GM12878 (cell line): ENCODE data around the gene POU6F2. TPM values are rescaled to one million over a fixed set of nuclear protein-coding genes. Genes with fewer than 3 reads are reported as not detected.

Experiments
- ATAC-seq: fragments of 200-7000 bp; cut with Tn5 transposase; 3 replicates; pipeline ENCODE4 v1.9.1; 2020; ENCODE audit warnings: mild to moderate bottlenecking, moderate library complexity
- BruUV-seq: library from RNA; stranded (reverse); fragments of 400-500 nt; replicated peaks from 2 replicates; lab custom pipeline; 2021; lab: Mats Ljungman, UMichigan
- CTCF ChIA-PET: fragments of 300-600 bp; sonication (Branson Sonifier 250); formaldehyde crosslinking; extraction: SDS; loops from one replicate; lab custom pipeline; 2021; ENCODE audit warnings: inconsistent platforms; lab: Yijun Ruan, JAX
- POLR2A ChIA-PET: fragments of 350-600 bp; formaldehyde crosslinking; extraction: SDS; loops from one replicate; lab custom pipeline; 2021; ENCODE audit warnings: inconsistent platforms; lab: Charles Lee
- RAD21 ChIA-PET: fragments of 300-600 bp; sonication (Branson Sonifier 250); formaldehyde crosslinking; loops from one replicate; lab custom pipeline; 2023; ENCODE audit warnings: antibody characterized with exemption; ENCODE audit not compliant: unreplicated experiment; lab: Charles Lee
- SMC1A ChIA-PET: fragments of 300-600 bp; sonication (Branson Sonifier 250); formaldehyde crosslinking; loops from one replicate; lab custom pipeline; 2023; ENCODE audit not compliant: unreplicated experiment, uncharacterized antibody; lab: Charles Lee
- DNase-seq: peaks from one replicate; pipeline ENCODE4 v3.0.0-alpha.2; 2011; ENCODE audit warnings: low read depth, low spot score
- FAIRE-seq: peaks from 3 replicates; lab custom pipeline; 2011; peaks lifted over from hg19 to GRCh38; lab: Jason Lieb, UNC
- H2AFZ ChIP-seq: 2 replicates; pipeline ENCODE4 v1.6.0; 2011; ENCODE audit warnings: low read depth, low read length, control low read depth; ENCODE audit not compliant: control insufficient read depth
- H3K27ac ChIP-seq: 2 replicates; pipeline ENCODE4 v1.5.1; 2011; ENCODE audit warnings: control low read depth; ENCODE audit not compliant: control insufficient read depth, insufficient read depth
- H3K27me3 ChIP-seq, 2 experiments: replicated peaks in 1 of 2; 2 replicates each; pipeline versions ENCODE4 v1.6.0 to v1.6.1; 2011; ENCODE audit warnings: low read length in 1 of 2; ENCODE audit not compliant: control insufficient read depth in 2 of 2, insufficient read depth in 2 of 2
- H3K36me3 ChIP-seq, 2 experiments: 2 replicates each; pipeline ENCODE4 v1.5.1; 2011; ENCODE audit warnings: low read length in 1 of 2; ENCODE audit not compliant: control insufficient read depth in 2 of 2, insufficient read depth in 2 of 2
- H3K4me1 ChIP-seq: 2 replicates; pipeline ENCODE4 v1.6.1; 2011; ENCODE audit warnings: mild to moderate bottlenecking, low read length, moderate library complexity, mixed read lengths; ENCODE audit not compliant: control insufficient read depth, insufficient read depth
- H3K4me2 ChIP-seq: 2 replicates; pipeline ENCODE4 v1.6.0; 2011; ENCODE audit warnings: control low read depth; ENCODE audit not compliant: control insufficient read depth, insufficient read depth
- H3K4me3 ChIP-seq: fragments of 200-600 bp; sonication (generic); 2 replicates; pipeline ENCODE4 v1.5.1; 2016
- H3K79me2 ChIP-seq: 2 replicates; pipeline ENCODE4 v1.6.0; 2011; ENCODE audit warnings: low read length; ENCODE audit not compliant: control insufficient read depth, insufficient read depth
- H3K9ac ChIP-seq: 2 replicates; pipeline ENCODE4 v1.8.0; 2011; ENCODE audit warnings: low read length, control low read depth, mixed read lengths; ENCODE audit not compliant: control insufficient read depth, insufficient read depth
- H3K9me3 ChIP-seq: replicated peaks from 3 replicates; pipeline ENCODE4 v1.5.1; 2011; ENCODE audit warnings: mild to moderate bottlenecking, low read length; ENCODE audit not compliant: control insufficient read depth, insufficient read depth
- H4K20me1 ChIP-seq: 2 replicates; pipeline ENCODE4 v1.6.0; 2011; ENCODE audit not compliant: control insufficient read depth, insufficient read depth
- ATF2 ChIP-seq: IDR thresholded peaks from 2 replicates; pipeline ENCODE4 v1.6.1; 2012; ENCODE audit warnings: low read length, inconsistent platforms
- CHD1 ChIP-seq: IDR thresholded peaks from 2 replicates; pipeline ENCODE4 v1.6.1; 2012; ENCODE audit warnings: low read depth, low read length, improper control_type of control experiment
- GABPA ChIP-seq: IDR thresholded peaks from 2 replicates; pipeline ENCODE4 v1.6.1; 2014; ENCODE audit warnings: antibody characterized with exemption, low read depth, mild to moderate bottlenecking, inconsistent platforms
- HDGF ChIP-seq: fragments of 450-650 bp; IDR thresholded peaks from 2 replicates; pipeline ENCODE4 v1.6.1; 2016; ENCODE audit warnings: antibody characterized with exemption
- KAT2A ChIP-seq: conservative IDR thresholded peaks from 2 replicates; pipeline ENCODE4 v1.6.1; 2011; ENCODE audit warnings: low read depth, low read length; ENCODE audit not compliant: control insufficient read depth
- MLLT1 ChIP-seq: fragments of 450-650 bp; IDR thresholded peaks from 2 replicates; pipeline ENCODE4 v1.6.1; 2016; ENCODE audit warnings: mild to moderate bottlenecking
- NBN ChIP-seq: fragments of 450-650 bp; IDR thresholded peaks from 2 replicates; pipeline ENCODE4 v1.6.1; 2016
- SMC3 ChIP-seq: IDR thresholded peaks from 2 replicates; pipeline ENCODE4 v1.6.1; 2011; ENCODE audit warnings: low read length, improper control_type of control experiment, borderline replicate concordance
- TCF7 ChIP-seq: IDR thresholded peaks from 2 replicates; pipeline ENCODE4 v1.6.1; 2014; ENCODE audit warnings: antibody characterized with exemption, borderline replicate concordance
- WGBS: methylation state at CpG from one replicate; pipeline ENCODE4 v1.1.6; 2016; ENCODE audit warnings: low lambda C conversion rate; ENCODE audit not compliant: insufficient replicate concordance, insufficient coverage; ENCODE audit errors: missing lambda C conversion rate; 5-methylcytosine and 5-hydroxymethylcytosine counted together
- in situ Hi-C: fragments of 300-500 bp; cut with MboI; formaldehyde crosslinking; loops from 9 replicates; pipeline ENCODE4 v1.14.3; 2018; ENCODE audit warnings: mixed read lengths
- intact Hi-C: fragments of 100-400 bp; cut with micrococcal nuclease; formaldehyde crosslinking; loops from one replicate; pipeline ENCODE4 v1.14.2; 2022; ENCODE audit not compliant: unreplicated experiment
- polyA plus RNA-seq, 11 experiments: library from polyadenylated mRNA; depleted of rRNA in 4 of 11; unstranded in 6 of 11; stranded (reverse) in 5 of 11; fragments of >200 nt; fragmentation: Nextera tagmentation in 4 of 11; fragmentation: Illumina TruSeq in 1 of 11; extraction: Ambion mirVana in 4 of 11; extraction: Trizol in 1 of 11; gene quantifications; 1 replicate in 1 of 11; 2 replicates in 10 of 11; pipeline versions ENCODE4 v1.2.1 to v1.2.3, GENCODE V29; 2011 to 2016; ENCODE audit warnings: inconsistent platforms in 2 of 11, missing spikeins in 2 of 11, low read depth in 1 of 11
- total RNA-seq, 4 experiments: library from RNA; depleted of rRNA in 3 of 4; stranded (reverse); fragments of >200 nt in 3 of 4; fragmentation: Illumina TruSeq in 1 of 4; extraction: Trizol in 1 of 4; gene quantifications; 2 replicates each; pipeline versions ENCODE4 v1.2.1 to v1.2.3, GENCODE V29; 2013 to 2021

POU6F2 gene
- total and polyA plus RNA-seq, 10 of the 15 experiments (the other 5 are each of a cell fraction or from before 2014, with no cell fraction given) = 0.10 TPM; not detected in 9

- no peaks in the 10 kb centered on the region for H3K9me3 ChIP-seq
- no peaks in the 10 kb centered on the region for H3K36me3 ChIP-seq
- no peak overlapping the region for H2AFZ ChIP-seq
- FAIRE-seq (no peak), ATAC-seq (peak; percentile 61), DNase-seq (no peak)
- BruUV-seq = no TSS peak
- ChIA-PET SMC1A (interaction anchor here (0.9 to 3.3 kb wide), 9 partner anchors 10 to 86 kb away, joined by 3 to 27 read pairs (median 5); no protein-coding TSS in a partner anchor), POLR2A (interaction anchor here (0.7 to 1.4 kb wide), 2 partner anchors 10 to 24 kb away, joined by 4 to 6 read pairs; no protein-coding TSS in a partner anchor), CTCF (interaction anchor here (1.2 to 2.1 kb wide), 4 partner anchors 11 to 122 kb away, joined by 3 to 7 read pairs (median 4); no protein-coding TSS in a partner anchor), RAD21 (interaction anchor here (0.9 to 1.6 kb wide), 3 partner anchors 10 to 83 kb away, joined by 3 to 5 read pairs (median 4); no protein-coding TSS in a partner anchor)
- WGBS = 21% methylated on average over 2 of the region's 2 CpGs
- H3K9ac ChIP-seq = no peak overlapping the region
- H3K4me3 ChIP-seq = no peak overlapping the region
- intact Hi-C loops (no loop called here), in situ Hi-C loops (no loop called here)
- no peaks in the 10 kb centered on the region for H4K20me1 ChIP-seq
- no peak overlapping the region for H3K4me2 ChIP-seq
- no peaks in the 10 kb centered on the region for H3K4me1 ChIP-seq
- TF ChIP-seq NBN (no peak), ATF2 (no peak), HDGF (no peak), TCF7 (no peak), KAT2A (no peak), SMC3 (no peak), MLLT1 (no peak), GABPA (no peak), CHD1 (no peak)
- no peak overlapping the region for H3K27ac ChIP-seq
- H3K27me3 ChIP-seq = no peaks in the 10 kb centered on the region; a peak in 1 of 4 replicates
- H3K79me2 ChIP-seq = no peaks in the 10 kb centered on the region
Measured at GRCh38 chr7:39332142-39332541, 354.4 kb downstream of the POU6F2 start.
